HG03565 (cell line): ENCODE measurements around the gene SEPTIN5.

Experiments used
- ATAC-seq: cut with Tn5 transposase; IDR thresholded peaks from one replicate; pipeline ENCODE4 v1.9.1; 2021; ENCODE audit warnings: mild to moderate bottlenecking, moderate library complexity; ENCODE audit not compliant: unreplicated experiment

SEPTIN5 gene

DNA sequence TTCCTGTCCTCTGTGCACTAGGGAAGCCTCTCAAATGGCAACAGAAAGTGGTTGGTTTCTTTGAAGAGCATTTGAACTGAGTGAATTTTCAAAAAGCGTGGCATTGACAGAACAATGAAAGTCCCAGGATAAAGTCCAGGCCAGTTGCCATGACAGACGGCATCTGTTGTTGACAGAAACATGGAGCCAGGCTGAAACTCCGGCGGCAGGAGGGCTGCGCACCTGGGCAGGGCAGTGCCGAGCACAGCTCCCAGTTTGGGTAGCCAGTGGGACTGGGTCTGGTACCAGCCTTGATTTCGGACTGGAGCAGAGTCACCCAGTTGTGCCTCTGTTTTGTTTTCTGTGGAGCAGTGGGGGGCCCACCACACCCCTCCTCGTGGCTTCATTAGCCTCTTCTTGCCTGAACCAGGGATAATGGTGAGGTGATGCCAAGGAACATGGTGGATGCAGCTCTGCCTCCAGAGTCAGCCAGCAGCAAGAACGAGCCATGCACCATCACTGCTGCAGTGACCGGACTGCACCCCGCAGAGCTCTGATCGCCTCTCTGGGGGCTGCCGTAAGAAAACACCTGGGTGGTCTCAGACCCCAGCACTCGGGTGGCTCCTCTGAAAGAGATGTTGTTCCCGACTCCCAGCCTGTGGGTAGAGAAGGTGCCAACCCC, 9.8 kb upstream of the SEPTIN5 start:
- no peak for ATAC-seq

DNA sequence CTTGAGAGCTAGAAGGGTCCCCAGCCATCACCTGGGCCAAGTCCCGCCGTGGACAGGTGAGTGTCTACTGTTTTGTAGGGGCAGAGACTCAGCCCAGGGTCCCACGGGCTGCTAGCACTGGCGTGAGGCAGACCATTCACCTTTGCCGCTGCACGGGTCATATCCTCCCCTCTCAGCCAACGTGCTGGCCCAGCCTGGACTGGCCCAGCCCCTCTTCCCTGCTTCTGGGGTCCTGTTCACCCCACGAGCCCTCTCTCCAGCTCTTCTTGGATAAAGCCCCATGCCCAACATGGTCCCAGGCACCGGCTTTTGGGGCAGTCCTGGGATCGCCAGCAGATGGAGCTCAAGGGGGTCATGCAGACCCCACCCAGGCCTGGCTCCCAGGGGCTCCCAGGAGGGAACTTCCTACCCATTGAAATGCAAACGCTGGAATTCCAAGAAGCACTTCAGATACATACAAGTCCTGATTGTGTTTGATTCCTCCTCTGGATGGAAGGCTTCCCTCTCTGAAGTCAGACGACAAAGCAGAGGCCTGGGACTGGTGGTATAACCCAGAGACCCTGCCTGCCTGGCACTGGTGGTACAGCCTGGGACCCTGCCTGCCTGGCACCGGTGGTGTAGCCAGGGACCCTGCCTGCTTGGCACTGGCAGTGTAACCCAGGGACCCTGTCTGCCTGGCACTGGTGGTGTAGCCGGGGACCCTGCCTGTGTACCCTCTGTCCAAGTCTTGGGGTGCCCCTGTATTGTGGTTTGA, 8.9 kb upstream of the SEPTIN5 start:
- no peak for ATAC-seq

DNA sequence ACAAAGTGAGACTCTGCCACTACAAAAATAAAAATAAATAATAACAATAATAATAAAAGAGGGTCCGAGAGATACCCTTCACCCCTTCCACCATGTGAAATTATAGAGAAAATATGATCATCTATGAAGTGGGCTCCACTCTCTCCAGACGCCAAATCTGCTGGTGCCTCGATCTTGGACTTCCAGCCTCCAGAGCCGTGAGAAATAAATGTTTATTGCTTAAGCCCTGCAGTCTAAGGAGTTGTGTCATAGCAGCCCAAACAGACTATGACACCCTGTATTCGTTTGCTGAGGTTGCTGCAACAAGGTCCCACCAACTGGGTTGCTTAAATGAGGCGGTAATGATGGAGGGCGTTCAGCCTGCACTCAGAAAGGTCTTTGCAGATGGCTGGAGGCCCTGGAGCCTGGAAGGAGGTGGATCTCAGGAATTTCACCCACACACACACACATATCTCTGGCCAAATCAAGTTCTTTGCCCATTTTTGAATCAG, 7.6 kb upstream of the SEPTIN5 start:
- no peak for ATAC-seq

- no peak for ATAC-seq
Observed at GRCh38 chr22:19707347-19708290, 6.7 kb upstream of the SEPTIN5 start.

GRCh38 chr22:19708321-19709011, 5.8 kb upstream of the SEPTIN5 start:
- no peak for ATAC-seq

DNA sequence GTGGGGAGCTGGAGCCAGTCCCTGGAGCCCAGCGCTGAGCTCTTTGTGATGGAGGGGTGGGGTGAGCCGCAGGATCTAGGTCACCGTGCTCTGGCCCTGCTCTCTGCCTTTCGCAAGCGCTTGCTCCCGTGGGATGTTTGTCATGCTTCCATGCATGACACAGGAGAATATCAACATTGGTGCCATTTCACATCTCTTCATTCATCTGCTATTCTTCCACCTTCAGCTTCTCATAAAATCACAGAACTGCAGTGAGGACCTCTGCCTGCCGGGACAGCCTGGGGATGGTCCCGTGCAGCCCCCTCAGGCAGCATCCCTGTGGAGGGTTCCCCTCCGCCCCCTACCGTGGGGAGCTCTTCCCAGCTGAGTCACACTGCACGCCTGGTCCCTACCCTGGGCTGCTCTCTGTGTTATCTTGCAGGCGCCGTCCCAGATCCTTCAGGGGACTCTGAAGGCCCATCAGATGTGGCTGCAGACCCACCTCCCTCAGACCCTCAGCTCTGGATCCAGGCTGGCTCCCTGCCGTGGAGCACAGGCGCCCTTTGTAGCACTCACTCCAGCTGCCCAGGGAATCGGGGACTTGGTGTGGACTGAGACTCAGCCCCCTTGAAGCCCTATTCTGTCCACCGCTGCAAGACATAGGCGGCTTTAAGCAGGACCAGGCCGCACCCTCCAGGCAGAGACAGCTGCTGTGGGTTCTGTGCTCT, 5.1 kb upstream of the SEPTIN5 start:
- ATAC-seq = no peak

DNA sequence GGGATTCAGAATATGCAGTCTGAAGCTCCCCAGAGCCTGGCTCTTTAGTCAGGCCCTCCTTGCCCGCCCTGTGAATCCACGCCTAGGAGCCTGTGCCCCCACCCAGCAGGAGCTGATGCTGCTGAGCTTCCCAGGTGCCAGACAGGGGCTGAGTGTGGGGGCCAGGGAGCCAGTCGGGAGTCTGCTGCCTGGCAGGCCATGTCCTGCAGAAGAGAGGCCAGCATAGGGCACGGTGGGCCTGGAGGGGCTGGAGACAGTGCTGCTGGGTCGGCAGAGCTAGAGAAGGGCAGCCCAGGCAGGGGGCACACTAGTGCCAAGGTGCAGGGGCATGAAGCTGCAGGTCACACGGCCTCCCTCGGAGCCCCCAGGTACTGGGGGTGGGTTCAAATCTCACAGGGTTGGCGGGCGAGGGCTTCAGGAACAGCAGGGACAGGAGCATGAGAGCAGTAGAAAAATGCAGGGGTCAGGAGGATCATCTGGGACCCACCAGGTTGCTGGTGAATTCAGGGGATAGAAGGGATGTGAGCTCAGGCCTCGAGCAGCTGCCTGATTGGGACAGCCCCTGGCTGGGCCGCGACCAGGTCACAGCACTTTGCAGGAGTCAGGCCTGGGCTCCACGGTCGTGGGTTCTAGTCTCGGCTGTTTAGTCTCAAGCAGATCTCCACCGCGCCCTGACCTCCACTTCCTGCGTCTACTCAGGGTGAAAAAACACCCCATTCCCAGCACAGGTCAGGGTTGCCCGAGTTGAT, 4.1 kb upstream of the SEPTIN5 start:
- no peak for ATAC-seq

DNA sequence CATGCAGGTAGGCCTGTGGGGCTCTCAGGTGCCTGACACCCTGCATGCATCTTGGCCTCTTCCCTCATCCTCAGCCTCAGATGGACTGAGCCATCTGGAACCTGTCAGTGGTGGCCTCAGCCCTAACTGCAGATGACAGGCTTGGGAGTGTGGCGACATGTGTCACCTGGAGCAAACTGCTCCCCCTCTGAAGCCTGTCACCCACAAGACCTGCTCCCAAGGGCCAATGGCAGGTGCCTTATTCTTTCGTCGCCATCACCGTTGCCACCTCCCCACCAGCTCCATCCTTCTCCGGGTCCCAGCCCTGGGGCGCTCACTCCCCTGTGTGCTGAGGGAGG, 3.6 kb upstream of the SEPTIN5 start:
- no peak for ATAC-seq

DNA sequence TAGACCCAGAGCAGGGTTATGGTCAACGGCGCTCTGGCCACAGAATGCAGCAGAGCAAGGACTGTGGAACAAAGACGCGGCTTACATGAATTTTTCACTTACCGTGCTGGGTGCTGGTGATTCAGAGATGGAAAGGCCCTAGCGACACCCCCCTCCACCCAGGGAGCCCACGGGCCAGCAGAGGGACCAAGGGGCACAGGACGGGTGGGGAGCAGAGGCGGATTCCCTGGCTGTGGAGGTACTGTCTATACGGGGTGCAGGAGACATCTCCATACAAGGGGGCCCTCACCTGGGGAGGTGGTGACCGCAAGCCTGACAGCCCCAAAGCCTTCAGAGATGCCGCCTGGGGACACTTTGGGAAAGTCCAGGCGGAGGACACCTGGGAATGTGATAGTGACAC, 1.1 kb upstream of the SEPTIN5 start:
- ATAC-seq = no peak

- no peak for ATAC-seq
Observed at GRCh38 chr22:19713650-19714311, 522 bp upstream of the SEPTIN5 start.

DNA sequence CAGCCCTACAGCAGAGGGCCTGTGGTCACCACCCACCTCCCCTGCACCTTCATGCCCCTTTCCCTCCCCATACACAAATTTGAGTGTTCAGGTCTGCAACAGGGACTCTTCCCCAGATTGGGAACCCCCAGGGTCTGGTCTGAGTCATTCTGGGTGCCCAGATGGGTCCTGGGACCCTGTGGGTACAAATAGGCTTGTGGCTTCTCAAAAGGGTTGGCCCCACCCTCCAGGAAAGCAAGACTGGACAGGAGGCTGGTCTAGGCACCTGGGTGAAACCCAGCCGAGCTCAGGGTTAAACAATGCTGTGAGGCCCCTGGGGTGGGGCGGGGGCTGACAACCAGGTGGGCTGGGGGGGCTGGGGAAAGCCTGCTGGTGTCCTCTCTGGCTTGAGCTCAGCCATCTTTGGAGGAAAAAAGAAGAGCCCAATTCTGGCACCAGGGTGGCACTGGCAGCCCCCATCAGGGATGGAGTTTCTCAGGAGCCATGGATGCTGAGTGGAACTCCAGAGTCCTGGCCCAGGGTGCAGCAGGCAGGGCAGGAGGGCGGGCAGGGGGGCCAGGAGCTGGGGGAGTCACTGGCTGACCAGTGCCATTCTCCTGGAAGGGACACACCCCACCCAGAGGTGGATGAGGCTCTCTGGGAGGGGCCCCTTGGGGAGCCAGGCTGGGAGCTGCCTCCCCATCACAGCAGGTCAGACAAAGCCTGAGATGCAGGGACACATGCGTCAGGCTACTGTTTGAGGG, 1.1 kb downstream of the SEPTIN5 start:
- ATAC-seq = no peak

- no peak for ATAC-seq
Observed at GRCh38 chr22:19716041-19716828, 1.9 kb downstream of the SEPTIN5 start.

GRCh38 chr22:19716829-19717105, 2.5 kb downstream of the SEPTIN5 start:
- ATAC-seq = no peak

DNA sequence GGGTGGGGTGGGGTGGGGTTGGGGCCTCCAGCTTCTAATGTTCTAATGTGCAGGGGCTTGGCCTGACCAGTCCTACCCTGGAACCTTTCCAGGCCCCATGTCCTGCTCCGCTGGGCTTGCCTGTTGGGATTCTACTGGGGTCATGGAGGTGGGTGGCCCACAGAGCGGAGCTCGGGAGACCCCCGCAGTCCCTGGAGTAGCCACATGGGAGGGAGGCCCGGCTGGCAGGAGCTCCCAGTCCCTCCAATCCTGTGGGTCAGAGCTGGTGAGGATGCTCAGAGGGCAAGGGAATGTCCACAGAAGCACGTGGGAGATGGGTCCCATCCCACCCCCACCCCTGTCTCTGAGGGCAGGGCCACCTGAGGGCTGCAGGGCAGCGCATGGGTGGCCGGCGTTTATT, 2.9 kb downstream of the SEPTIN5 start:
- no peak for ATAC-seq

GRCh38 chr22:19717691-19718455, 3.6 kb downstream of the SEPTIN5 start:
- no peak for ATAC-seq

DNA sequence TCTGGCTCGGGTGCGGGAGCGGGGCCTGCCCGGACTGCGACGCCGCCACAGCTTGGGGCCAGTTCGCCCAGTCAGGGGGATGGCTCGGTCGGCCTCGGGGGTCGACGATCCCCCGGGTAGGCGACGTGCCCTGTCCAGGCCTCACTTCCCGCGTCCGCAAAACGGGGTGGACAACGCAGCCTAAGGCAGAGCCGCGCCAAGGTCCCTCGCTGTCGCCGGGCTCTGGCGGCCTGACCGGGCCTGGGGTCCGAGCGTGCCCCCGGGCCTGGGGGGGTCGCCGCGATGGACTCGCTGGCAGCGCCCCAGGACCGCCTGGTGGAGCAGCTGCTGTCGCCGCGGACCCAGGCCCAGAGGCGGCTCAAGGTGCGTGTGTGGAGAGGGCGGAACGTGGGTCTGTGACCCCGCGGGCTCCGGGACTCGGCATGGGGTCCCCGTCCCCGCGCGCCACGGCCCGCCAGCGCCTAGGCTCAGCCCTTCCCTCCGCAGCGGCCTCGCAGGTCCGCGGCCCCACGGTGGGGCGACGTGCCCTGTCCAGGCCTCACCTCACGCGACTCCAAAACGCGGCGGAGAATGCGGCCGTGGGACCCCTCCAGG, 4.2 kb downstream of the SEPTIN5 start:
- no peak for ATAC-seq

DNA sequence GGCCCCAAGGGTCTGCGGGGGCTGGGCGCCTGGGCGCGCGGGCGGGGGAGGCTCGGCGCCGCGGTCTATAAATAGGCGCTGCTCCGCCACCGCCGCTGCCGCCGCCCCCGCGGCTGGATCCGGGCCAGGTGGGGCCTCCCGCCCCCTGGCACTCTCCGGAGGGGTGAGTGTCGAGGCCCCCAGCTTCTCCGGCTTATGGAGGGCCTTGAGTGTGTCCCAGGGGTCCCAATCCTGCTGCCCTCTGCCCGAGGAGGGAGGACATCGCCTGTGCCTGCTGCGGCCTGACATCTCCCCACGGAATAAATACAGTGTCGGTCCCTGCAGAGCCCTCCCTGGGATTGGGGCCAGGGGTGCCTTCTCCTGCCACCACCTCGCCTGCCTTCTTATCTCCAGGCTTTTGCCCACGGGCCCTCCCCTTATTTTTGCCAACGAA, 4.8 kb downstream of the SEPTIN5 start:
- no peak for ATAC-seq
